ENCODE measurements around the gene AGTR1. TPM values are rescaled to one million over a fixed set of nuclear protein-coding genes. Genes with fewer than 3 reads are reported as not detected.

The AGTR1 gene
- total and polyA plus RNA-seq, 2 of the 13 experiments (the other 11 are each of a cell fraction or from before 2014, with no cell fraction given), result 0.64 to 1.5 TPM

DNA sequence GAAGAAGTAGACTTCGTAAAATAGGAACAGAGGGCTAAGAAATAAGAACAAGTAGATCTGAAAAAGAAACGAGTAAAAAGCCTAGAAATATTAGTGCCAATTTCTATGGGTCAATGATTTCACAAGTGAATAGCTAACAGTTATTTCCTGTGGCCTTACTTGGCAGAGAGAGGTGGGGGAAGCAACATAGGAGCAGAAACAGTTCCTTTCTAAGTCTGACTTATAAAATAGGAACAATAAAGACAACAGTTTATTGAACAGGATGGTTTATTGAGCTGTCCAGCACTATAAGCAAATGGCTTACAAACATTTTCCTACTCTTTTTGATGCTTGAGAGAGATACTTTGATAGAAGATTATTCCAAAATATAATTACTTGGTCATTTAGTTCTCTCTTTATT lies 37.9 kb downstream of the AGTR1 start (continued):
- TF ChIP-seq, protein P1, sequence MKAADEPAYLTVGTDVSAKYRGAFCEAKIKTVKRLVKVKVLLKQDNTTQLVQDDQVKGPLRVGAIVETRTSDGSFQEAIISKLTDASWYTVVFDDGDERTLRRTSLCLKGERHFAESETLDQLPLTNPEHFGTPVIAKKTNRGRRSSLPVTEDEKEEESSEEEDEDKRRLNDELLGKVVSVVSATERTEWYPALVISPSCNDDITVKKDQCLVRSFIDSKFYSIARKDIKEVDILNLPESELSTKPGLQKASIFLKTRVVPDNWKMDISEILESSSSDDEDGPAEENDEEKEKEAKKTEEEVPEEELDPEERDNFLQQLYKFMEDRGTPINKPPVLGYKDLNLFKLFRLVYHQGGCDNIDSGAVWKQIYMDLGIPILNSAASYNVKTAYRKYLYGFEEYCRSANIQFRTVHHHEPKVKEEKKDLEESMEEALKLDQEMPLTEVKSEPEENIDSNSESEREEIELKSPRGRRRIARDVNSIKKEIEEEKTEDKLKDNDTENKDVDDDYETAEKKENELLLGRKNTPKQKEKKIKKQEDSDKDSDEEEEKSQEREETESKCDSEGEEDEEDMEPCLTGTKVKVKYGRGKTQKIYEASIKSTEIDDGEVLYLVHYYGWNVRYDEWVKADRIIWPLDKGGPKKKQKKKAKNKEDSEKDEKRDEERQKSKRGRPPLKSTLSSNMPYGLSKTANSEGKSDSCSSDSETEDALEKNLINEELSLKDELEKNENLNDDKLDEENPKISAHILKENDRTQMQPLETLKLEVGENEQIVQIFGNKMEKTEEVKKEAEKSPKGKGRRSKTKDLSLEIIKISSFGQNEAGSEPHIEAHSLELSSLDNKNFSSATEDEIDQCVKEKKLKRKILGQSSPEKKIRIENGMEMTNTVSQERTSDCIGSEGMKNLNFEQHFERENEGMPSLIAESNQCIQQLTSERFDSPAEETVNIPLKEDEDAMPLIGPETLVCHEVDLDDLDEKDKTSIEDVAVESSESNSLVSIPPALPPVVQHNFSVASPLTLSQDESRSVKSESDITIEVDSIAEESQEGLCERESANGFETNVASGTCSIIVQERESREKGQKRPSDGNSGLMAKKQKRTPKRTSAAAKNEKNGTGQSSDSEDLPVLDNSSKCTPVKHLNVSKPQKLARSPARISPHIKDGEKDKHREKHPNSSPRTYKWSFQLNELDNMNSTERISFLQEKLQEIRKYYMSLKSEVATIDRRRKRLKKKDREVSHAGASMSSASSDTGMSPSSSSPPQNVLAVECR (CRISPR knock-in tag; IDR thresholded peaks at IDR 0.05; ENCODE audit: borderline replicate concordance), result no peak
- no peak for TF ChIP-seq NFKB2 (CRISPR knock-in tag; IDR thresholded peaks at IDR 0.05; ENCODE audit: borderline replicate concordance)
- TF ChIP-seq, protein P2, sequence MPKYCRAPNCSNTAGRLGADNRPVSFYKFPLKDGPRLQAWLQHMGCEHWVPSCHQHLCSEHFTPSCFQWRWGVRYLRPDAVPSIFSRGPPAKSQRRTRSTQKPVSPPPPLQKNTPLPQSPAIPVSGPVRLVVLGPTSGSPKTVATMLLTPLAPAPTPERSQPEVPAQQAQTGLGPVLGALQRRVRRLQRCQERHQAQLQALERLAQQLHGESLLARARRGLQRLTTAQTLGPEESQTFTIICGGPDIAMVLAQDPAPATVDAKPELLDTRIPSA (CRISPR knock-in tag; IDR thresholded peaks at IDR 0.05; ENCODE audit: borderline replicate concordance), result no peak
- TF ChIP-seq ZBTB38 (CRISPR knock-in tag; IDR thresholded peaks at IDR 0.05), result no peak
- TF ChIP-seq MAFF (IDR thresholded peaks at IDR 0.05; ENCODE audit: low read depth, low read length), result no peak
- TF ChIP-seq, protein P3, sequence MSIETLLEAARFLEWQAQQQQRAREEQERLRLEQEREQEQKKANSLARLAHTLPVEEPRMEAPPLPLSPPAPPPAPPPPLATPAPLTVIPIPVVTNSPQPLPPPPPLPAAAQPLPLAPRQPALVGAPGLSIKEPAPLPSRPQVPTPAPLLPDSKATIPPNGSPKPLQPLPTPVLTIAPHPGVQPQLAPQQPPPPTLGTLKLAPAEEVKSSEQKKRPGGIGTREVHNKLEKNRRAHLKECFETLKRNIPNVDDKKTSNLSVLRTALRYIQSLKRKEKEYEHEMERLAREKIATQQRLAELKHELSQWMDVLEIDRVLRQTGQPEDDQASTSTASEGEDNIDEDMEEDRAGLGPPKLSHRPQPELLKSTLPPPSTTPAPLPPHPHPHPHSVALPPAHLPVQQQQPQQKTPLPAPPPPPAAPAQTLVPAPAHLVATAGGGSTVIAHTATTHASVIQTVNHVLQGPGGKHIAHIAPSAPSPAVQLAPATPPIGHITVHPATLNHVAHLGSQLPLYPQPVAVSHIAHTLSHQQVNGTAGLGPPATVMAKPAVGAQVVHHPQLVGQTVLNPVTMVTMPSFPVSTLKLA (IDR thresholded peaks at IDR 0.05), result no peak
- no peak for TF ChIP-seq NR2F6 (IDR thresholded peaks at IDR 0.05)
- TF ChIP-seq NR2F6 (CRISPR knock-in tag; IDR thresholded peaks at IDR 0.05), result no peak
